ENCODE data around the gene NDRG4.

- TF ChIP-seq POLR2A (IDR thresholded peaks at IDR 0.05; ENCODE audit: low read depth, low read length) = no peak
- TF ChIP-seq TAF1 (IDR thresholded peaks at IDR 0.05; ENCODE audit: low read depth, low read length) = no peak
- TF ChIP-seq POLR2AphosphoS5 (IDR thresholded peaks at IDR 0.05; ENCODE audit: low read depth, low read length) = no peak
- TF ChIP-seq PAX5 (IDR thresholded peaks at IDR 0.05; ENCODE audit: insufficient read depth, low read length, severe bottlenecking) = no peak
- TF ChIP-seq SPI1 (IDR thresholded peaks at IDR 0.05; ENCODE audit: low read depth, low read length) = no peak
Measured at GRCh38 chr16:58551496-58551895, 51.6 kb downstream of the NDRG4 start.
